M059J (cell line): ENCODE measurements around the gene MRPL27. TPM values are rescaled to one million over a fixed set of nuclear protein-coding genes. Genes with fewer than 3 reads are reported as not detected.

ENCODE experiments used
- DNase-seq: peaks from one replicate; pipeline ENCODE4 v3.0.0-alpha.2; 2012; ENCODE audit warnings: low read depth
- total RNA-seq: library from RNA; depleted of rRNA; stranded (reverse); fragments of >200 nt; shearing (Covaris generic); gene quantifications from 2 replicates; pipeline ENCODE4 v1.2.3, GENCODE V29; 2014

The MRPL27 gene
- total RNA-seq, 1 experiment from 2014 or later: 89.9 TPM

DNA sequence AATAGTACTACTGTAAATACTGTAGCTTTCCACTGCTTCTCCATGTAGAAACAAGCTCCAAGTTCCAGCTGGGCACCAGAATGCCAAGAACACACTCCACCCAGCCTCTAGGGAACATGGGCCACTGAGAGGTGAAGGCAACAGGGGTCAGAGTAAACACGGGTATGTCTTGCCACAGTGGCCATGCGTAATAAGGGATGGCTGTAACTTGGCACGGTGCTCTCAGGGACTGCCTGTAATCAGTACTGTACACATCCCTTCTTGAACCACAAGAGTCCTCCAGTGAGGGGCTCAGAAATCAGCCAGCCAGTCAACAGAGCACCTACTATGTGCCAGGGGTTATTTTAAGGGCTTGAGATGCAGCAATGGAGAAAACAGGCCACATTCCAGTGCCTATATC lies 13.5 kb upstream of the MRPL27 start:
- no peak for DNase-seq

DNA sequence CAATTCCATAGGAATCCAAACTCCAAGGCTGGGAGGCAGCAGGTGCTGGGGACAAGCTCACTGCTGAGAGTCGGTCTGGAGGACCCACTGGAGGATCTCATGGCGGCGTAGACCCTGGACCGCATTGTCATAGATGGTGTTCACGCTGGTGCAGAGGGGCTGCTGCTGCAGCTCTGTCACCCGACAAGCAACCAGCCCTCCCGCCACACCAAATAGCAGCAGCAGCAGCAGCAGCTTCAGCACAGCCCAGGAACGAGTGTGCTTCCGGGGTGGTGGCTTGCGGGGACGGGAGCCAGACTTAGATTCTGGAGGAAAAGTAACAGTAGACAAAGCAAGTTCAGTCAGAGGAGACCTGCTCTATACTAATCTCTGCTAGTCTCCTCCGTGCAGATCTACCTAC lies 9.9 kb upstream of the MRPL27 start:
- no peak for DNase-seq

DNA sequence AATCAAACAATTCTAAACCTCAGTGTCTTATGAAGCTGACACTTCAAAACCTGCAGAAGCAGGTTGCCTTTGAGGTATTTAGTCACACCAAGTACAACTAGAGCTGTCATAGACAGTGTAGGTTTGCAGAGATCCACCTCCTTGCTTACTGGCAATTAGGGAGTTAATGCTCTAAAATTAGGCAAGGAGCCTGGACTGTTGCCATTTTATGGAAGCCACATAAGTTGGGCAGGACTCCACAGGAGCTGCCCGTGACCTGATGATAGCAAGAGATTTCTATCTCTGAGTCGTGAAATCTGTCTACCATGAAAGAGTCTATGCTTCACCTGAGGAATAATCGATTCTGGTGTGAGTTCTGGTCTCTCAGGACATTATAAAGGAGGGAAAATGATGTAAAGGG lies 8.9 kb upstream of the MRPL27 start:
- DNase-seq: peak; percentile 48

DNA sequence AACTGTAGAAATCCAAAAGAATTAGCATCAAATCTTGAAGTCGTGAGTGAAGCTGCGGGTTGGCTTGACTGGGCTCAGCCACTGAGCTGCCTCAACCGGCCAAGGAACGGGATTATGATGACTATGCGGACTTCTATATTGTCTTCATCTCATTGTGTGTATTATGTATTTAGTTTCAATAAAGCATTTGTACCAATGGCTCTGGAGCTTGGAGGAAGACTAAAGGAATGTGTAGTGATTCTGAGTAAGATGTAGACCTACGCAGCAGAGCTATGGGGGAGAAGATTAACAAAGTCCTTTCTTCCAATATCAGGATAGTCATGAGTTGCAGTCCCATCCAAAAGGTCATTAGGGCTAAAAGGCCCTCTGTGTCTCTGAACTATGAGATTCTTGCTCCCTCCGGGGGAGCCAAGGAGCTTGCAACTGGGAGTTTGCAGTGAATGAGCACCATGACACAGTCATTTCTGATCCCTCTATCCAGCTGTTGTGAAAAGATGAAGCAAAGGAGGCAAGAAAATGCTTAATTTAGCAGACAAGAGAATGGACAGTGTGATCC lies 8.4 kb upstream of the MRPL27 start:
- no peak for DNase-seq

DNA sequence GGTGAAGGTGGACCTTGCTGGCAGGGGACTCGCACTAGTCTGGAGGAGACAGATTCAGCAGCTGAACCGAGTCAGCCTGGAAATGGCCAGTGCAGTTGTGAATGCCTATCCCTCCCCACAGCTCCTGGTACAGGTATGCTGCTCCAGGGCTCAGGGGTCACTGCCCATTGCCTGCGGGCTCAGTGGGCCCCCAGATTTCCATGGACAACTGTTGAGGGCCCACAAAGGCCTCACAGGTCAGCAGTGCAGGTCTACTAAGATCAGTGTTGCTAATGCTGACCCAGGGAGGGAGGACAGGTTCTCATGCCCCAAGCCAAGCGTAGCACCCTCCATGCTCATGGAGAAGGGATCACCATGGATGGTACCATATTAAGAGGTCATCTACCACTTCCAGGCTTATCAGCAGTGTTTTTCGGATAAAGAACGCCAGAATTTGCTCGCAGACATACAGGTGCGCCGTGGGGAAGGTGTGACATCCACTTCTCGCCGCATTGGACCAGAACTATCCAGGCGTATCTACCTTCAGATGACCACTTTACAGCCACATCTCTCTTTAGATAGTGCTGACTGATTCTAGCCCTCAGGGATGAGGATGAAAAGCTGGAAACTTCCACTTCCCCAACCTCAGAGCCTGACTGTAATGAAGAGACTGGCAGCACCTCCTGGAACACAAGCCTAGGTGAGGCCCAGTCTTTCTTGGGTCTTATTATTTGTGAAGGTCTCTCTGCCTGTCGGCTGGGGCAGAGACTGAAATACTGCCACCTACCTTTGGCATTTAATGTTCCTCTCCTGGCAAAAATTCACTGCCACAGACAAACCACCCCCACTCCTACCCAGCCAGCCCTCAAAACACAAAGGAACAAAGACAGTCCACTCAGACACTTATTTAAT lies 7.6 kb upstream of the MRPL27 start:
- peak; percentile 31 for DNase-seq

DNA sequence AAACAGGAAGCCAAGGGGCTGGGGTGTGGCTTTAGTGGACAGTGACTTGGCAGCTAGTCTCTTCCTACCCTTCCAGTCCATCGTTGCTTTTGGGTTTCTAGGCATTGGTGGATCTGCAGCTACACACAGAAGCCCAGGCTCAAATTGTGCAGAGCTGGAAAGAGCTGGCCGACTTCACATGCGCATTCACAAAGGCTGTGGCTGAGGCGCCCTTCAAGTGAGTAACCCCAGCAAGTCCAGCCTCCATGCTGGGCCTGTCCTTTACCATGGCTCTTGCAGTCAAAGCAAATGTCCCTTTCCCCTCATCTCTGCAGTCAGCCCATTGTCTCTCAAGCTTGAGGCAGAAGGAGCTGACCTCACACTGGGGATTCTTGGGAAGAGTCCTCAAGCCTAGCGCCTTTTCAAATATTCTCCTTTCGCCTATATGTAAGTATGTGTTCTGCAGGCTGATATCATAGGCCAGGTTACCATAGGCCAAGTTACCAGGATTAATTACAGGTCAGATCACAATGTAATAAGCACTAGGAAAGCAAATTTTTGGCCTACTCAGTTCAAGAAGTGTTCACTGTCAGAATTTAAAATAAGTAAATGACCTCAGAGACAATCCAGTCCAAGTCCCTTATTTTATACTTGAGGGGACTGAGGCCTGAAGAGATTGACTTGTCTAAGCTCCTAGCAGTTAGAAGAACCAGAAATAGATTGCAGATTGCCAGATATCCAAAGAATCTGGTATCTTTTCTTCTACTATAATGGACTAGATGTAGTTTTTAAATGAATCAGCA lies 6.6 kb upstream of the MRPL27 start:
- no peak for DNase-seq

DNA sequence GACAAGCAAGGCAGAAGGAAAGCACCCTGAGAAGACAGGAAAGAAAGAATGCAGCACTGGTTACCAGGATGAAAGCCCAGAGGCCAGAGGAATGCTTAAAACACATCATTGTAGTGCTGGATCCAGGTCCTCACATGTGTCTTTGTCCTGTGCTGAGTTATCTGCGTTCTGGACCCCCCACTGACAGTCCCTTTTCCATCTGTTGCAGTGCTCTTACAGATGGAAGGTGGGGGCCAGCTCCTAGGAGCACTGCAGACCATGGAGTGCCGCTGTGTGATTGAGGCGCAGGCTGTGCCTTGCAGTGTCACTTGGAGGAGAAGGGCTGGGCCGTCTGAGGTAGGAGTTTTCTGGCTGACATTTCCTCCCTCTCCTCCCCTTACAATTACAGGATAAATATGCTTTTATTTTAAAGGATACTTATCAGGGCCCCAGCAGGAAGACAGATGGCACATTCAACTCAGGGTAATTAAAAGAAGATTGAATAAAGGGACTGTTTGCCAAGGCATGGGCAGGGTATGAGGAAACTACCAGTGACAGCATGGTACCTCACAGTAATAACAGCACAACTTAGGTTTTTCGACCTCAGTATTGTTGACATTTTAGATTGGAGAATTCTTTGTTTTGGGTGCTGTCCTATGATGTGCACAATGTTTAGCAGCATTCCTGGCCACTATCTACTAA lies 3.0 kb upstream of the MRPL27 start:
- DNase-seq: no peak

DNA sequence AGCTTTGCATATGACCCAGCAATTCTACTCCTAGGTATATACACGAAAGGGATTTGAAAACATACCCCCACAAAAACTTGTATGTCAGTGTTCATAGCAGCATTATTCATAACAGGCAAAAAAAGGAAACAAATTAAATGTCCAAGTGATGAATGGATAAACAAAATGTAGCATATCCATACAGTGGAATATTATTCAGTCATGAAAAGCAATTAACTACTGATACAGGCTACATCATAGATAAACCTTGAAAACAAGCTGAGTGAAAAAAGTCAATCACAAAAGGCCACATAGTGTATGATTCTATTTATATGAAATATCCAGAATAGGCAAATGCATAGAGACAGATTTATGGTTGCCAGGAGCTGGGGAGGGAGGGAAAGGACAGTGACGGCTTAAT lies 721 bp upstream of the MRPL27 start:
- DNase-seq: no peak

DNA sequence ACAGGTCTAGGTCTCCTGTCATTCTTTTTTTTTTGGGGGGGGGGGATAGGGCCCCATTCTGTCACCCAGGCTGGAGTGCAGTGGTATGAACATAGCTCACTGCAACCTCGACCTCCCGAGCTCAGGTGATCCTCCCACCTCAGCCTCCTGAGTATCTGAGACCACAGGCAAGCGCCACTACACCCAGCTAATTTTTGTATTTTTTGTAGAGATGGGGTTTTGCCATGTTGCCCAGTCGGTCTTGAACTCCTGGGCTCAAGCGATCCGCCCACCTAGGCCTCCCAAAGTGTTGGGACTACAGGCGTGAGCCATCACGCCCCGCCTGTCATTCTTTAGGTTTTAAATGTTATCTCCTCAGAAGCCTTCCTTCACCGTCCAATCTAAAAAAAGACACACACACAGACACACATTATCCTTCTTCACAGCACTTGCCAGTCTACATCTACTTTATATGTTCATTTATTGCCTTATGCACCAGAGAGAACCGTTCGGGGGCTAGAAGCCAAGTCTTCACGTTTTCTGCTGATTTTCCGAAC lies 694 bp downstream of the MRPL27 start:
- no peak for DNase-seq

DNA sequence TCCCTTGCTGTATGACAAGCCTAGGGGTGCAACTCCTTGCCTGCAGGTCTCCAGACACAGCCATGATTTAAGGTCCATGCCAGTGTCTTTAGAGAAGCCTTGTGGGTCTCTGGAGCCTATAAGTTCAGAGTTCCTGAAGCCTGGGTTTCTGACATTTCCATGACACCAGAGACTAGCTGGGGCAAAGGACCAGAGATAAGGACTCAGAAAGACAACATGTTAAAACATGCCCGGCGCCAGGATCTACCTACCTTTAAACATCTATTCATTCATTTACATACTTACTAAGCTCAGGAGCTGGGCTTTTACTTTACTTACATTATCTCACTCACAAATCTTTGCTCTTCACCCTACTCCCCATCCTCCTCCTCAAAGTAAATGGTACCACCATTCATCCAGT lies 1.5 kb downstream of the MRPL27 start:
- DNase-seq: no peak

DNA sequence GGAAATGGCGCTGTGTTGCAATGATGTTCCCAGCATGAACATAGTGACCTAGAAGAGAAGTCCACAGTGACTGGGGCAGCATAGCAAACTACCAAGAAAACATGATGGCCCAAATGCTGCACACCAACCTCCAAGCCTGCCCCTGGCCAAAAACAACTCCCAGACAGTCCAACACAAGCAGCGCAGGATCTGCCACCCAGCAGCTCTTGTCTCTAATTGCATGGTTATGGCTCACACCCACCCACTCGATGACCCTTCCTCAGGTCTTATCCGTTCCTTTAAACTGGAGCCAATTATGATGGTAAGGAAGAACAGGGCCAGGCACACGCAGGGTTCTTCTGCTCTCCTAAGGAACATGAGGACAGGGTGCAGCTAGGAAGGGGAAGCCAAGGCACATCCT lies 2.9 kb downstream of the MRPL27 start:
- DNase-seq: no peak

DNA sequence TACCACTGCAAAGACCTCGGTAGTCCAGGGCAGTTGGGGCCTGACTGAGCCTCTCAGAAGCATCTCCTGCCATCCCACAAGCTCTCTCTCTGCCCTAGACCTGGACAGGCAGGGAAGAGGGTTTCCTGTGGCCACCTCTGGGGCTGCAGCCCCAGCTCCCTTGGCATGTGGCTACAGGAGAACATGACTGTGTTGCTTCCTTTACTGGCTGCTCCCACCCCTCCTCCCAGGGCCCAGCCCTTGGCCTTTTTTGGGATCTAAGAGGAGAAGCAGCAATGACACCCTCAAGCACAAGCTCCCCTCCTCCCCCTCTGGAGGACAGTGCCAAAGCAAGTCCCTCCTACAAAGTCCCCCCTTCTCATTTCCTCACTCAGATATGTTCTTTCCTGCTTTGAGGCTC lies 5.6 kb downstream of the MRPL27 start:
- no peak for DNase-seq

DNA sequence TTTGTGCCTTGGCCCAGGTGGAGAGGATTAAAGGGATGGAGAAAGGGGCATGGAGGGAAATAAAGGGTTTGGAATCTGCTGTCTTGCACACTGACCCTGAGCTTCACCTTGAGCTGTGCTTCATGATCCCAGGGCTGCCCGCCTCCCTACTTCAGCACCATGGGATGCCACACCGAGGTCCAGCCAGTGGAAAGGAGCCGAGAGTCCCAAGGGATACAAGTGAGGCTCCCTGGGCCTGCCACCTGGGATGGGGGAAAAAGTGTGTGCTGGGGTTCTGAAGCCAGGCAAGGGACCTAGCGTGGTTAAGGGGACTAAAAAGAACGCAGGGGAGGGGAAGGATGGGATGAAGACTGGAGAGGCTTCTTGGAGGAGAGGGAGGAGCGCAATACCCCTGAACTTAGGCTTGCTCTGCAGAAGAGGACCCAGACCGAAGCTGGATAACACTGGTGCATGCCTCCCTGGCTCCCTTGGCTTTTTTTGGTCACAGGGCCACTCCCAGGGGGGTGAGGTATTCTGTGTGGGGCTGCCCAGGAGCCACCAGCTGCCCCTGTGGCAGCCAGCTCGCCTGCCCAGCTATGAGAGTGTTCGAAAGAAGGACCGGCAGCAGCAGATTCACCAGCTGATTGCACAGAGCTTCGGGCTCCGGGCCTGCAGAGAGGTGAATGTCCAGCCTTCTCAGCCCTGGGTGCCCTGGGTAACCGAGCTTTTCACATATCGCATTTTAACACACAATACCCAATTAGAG lies 7.2 kb downstream of the MRPL27 start:
- DNase-seq: no peak

DNA sequence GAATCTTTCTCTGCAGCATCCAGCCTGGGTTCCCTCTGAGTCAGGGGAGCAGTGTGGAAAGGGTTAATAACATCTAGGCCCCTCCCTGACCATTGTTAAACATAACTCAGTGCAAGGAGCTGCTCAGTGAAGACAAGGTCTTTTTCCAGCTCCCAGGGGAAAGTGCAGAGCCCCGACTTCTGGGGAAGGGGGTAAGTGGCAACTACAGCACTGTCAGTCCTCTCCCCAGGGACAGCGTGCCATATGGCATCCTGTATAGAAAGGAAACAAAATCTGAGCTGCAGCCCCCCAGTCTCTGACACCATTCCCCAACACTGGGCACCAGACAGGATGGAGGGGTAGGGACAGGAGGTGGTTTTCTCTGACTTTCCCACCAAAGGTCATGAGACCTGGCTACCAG lies 7.8 kb downstream of the MRPL27 start:
- DNase-seq: no peak

DNA sequence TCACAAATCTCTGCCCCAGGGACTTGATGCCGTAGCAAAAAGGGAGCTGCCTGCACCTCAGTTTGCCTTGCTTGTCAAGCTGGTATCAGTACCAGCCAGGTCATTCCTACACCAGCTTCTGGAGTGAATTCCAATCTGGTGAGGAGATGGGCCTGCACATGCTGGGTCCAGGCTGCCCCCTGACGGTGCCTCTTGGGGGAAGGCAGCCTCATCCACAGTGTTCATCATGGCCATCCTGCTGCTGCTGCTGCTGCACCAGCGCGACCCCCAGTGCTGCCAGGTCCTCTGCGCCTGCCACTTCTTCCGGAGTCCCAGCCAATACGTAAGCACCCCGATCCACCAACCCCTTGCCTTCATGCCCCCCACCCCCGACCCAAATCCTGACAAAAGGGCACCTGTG lies 8.3 kb downstream of the MRPL27 start:
- DNase-seq: peak; percentile 41

DNA sequence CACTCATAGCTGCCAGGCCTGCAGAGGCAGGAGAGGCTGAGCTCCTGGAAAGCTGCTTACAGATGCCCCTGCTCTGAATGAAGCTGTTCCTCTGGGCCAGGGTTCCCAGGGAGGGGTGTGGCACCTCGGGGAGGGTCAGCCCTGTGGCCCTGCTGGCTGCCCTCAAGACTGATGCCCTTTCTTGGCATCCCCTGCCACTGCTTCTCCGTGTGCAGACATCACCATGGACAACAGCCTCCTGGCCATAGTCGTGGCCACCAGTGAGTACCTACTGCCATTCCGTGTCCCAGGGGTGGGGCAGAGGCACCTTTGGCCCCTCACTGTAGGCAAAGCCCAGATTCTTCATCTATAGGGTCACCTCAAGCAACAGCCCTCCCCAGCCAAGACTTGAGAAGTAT lies 8.9 kb downstream of the MRPL27 start:
- DNase-seq: no peak

DNA sequence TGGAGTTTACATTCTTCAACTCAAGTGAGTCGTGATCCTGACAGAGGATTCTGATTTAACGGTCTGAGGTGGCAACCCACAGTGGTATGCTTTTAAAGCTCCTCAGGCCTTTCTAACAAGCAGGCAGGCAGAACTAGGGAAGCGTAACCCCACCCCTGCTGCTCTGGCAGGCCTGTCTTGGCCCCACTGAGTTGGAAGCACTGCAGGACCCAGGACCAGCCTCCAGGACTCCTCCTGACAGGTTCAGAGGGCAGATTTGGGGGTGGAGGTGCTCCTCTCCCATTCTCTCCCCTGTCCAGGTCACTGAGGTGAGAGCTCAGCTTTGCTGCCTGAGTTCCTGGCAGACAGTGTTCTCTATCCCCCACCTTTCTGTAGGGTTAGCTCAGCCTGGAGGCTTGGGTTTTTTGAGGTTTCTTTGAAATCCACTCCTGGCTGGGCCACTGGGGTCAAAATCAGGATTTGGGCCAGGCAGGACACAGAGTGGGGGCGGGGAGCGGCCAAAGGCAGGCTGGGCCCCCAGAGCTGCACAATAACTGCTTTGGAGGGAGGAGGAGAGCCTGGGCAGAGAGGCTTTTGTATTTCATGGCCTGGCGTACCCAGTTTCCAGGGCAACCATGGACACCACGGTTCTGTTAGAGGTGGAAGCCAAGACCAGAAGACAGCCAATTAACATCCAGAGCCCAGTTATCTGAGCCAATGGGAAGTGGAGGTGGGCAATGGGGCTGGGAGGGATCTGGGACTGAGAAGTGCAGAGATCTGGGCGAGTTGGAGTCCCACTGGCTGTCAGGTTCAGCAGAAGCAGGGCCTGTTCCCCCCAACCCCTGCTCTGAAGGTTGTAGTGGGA lies 9.5 kb downstream of the MRPL27 start:
- peak; percentile 45 for DNase-seq

DNA sequence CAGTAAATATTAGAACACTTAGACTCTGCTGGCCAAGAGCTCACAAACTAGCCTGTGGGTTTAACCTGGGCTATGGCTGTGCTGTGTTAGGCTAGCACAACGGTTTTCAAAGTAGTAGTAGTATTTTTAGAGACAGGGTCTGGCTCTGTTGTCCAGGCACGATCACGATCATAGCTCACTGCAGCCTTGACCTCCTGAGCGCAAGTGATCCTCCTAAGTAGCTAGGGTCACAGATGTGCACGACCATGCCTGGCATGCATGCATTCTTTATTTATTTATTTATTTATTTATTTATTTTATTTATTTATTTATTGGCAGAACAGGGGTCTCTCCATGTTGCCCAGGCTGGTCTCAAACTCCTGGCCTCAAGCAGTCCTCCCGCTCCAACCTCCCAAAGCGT lies 10.3 kb downstream of the MRPL27 start:
- DNase-seq: no peak

DNA sequence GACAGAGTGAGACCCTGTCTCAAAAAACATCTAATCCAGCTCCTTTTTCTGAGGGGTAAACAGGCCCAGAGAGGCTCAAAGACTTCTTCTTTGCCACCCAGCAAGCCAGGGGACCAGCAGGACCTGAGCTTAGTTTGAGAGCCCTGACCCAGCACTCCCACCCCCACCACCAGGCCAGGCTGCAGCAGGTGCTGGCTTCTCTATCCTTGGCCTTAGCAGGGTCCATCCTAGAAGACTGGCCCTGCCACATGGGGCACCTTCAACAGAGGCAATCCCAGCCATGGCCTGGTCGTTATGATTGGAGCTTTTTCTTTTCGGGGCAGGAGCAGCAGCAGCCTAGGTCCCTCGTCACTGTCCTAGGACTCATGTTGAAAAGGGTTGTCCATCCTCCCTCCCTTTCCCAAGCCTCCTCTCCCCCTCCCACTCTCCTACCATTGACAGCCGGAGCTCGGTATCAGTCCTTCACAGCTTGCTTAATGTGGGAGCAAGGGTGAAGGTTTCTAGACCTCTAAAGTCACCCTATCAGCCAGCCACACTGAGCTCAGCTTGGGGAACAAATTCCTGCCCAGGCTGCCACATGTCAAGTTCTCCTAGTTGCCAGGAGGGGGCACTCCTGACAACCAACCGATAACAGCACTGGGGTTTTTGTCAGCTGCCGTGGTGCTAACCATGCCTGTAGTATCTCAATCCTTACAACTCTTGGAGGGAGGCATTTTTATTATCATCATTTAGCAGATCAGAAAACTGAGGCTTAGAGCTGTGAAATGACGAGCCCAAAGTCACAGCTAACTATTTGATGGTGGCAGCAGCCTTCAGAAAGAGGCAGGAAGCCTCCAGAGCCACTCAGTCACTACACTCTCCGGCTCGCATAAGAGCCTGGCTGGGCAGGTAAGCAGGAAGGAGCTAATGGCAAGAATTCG lies 11.2 kb downstream of the MRPL27 start:
- peak; percentile 57 for DNase-seq
